ENCODE data around the gene CD68.

Gene CD68, protein sequence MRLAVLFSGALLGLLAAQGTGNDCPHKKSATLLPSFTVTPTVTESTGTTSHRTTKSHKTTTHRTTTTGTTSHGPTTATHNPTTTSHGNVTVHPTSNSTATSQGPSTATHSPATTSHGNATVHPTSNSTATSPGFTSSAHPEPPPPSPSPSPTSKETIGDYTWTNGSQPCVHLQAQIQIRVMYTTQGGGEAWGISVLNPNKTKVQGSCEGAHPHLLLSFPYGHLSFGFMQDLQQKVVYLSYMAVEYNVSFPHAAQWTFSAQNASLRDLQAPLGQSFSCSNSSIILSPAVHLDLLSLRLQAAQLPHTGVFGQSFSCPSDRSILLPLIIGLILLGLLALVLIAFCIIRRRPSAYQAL

DNA sequence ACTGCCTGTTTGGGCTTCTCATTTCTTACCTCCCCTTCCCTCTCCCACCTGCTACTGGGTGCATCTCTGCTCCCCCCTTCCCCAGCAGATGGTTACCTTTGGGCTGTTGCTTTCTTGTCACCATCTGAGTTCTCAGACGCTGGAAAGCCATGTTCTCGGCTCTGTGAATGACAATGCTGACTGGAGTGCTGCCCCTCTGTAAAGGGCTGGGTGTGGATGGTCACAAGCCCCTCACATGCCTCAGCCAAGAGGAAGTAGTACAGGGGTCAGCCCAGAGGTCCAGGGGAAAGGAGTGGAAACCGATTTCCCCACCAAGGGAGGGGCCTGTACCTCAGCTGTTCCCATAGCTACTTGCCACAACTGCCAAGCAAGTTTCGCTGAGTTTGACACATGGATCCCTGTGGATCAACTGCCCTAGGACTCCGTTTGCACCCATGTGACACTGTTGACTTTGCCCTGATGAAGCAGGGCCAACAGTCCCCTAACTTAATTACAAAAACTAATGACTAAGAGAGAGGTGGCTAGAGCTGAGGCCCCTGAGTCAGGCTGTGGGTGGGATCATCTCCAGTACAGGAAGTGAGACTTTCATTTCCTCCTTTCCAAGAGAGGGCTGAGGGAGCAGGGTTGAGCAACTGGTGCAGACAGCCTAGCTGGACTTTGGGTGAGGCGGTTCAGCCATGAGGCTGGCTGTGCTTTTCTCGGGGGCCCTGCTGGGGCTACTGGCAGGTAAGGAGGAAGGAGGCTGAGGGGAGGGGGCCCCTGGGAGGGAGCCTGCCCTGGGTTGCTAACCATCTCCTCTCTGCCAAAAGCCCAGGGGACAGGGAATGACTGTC, at the start of gene CD68:
Gene CD68 (plus strand): TSS at position 638 of the 833 bp plus-strand sequence. CDS start 40 bp downstream, at position 678.
- peak; percentile 81 for DNase-seq

GRCh38 chr17:7530023-7530900, 49.2 kb upstream of the CD68 start:
- no peak for DNase-seq

DNA sequence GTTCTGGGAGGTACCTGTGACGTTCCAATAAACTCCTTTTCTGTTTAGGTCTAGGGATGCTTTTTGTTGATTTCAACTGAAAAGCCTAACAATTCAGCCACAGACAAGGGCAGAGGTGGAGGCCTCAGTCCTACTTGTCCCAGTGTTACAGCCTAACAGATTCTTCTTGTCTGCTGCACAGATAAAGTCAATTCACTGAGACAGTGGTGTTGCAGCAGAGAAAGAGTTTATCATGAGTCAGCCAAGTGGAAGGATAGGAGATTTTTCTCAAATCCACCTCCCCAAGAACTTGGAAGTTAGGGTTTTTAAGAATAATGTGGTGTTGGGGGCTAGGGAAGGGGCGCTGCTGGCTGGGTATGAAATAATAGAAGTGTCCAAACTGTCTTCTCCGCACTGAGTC, 41.4 kb upstream of the CD68 start:
- DNase-seq: no peak

- DNase-seq: peak; percentile 18
Measured at GRCh38 chr17:7538891-7539545, 40.4 kb upstream of the CD68 start.

DNA sequence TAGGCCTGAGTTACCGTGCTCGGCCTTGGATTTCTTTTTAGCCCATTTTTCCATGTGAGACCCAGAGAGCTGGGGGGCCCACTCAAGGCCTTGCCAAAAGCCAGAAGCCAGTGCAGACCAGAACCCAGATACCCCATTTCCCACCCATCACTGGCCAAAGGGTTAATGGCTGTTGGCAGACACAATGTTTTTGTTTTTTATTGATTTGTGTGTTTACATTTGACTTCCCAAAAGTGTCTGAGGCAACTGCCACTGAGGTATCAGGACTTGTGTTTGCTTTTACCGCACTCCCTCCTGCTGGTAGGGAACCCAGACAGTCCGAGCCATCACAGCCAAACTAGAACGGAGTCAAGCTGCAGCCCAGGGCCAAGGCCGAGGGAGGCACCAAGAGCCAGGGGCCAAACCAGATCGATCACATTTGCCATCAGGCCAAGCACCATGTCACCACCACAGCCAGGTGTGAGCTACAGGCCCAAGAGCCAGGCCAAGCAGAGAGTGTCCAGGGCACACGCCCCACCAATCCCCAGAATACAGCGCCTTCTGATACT, 38.3 kb upstream of the CD68 start:
- DNase-seq: no peak

DNA sequence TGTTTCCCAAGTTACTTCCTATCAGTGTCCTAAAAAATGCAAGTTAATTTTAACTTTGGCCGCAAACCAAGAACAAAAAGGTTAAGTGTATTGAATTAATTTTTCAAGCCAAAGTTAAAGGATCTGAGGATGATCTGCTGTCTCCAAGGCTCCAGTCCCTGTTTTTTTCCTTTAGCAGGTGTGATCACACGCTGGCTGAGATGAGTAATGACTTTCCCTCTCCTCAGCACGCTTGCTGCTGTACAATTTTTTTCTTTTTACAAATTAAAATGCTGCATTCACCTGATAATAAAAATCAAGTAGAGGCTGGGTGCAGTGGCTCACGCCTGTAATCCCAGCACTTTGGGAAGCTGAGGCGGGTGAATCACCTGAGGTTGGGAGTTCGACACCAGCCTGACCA, 34.5 kb upstream of the CD68 start:
- no peak for DNase-seq

GRCh38 chr17:7548585-7549400, 30.6 kb upstream of the CD68 start, which contains the start of gene TNFSF12:
Gene TNFSF12, plus strand, starts transcription at chr17:7549058. Its CDS starts 96 bp downstream, at chr17:7549154.
- peak; percentile 12 for DNase-seq

DNA sequence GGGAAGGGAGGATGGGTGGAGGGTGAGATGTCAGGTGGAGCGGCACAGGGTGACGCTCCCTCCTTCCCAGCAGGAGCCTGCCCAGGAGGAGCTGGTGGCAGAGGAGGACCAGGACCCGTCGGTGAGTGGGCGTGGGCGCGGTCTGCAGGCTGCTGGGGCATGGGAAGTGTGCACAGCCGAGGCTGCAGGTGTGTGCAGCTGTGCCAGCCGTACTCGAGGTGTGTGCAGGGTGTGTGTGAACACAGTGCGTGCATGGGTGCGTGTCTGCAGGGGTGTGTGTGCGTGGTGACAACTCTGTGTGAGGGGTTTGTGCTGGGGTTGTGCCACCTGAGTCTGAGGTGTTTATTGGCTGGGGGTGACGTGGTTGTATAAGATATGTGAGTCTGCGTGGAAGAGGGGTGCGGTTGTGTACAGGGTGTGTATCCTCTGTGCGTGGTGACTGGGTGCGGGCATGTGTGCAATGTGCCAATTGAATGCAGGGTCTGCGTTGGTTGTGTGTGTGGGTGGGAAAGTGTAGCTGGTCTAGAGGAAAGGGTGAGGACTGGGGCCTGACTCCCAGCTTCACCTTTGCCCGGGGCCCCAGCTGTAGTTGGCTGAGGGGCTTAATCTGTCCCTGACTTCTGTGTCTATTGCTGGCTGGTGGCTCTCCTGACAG, 29.9 kb upstream of the CD68 start:
- no peak for DNase-seq

DNA sequence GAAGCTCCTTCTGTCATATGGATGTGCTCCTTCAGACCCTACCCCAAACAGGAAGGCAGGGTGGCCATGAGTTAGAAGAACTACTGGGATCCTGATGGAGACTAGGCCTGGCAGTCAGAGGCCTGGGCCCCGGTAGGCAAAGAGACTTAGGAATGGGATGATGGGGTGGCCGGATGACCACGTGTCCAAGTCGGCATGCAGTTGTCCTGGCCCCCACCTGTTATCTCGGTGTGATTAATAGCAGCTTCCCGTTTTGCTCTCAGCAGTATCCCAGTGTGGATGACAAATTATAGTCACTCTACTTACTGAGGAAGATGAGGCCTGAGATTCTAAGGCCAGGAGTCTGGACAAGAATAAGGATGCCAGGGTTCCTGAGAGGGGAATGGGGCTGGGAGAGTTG, 29.1 kb upstream of the CD68 start:
- no peak for DNase-seq

DNA sequence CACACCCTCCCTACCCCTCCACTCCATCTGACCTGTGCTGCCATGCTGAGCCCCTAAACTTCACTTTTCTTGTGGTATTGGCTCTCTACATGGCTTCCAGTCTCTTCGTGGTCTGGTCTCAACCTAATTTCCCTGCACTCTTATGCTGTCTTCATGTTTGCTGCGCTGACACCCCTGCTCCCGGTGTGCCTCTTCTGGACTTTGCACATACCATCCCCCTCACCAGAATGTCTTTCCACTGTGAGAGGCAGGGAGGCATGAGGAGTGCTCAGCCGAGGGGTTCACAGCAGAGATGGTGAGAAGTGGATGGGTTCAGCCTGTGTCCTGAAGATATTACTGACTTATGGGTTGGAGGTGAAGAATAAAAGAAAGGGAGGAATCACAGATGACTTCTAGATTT, 28.0 kb upstream of the CD68 start:
- DNase-seq: no peak

DNA sequence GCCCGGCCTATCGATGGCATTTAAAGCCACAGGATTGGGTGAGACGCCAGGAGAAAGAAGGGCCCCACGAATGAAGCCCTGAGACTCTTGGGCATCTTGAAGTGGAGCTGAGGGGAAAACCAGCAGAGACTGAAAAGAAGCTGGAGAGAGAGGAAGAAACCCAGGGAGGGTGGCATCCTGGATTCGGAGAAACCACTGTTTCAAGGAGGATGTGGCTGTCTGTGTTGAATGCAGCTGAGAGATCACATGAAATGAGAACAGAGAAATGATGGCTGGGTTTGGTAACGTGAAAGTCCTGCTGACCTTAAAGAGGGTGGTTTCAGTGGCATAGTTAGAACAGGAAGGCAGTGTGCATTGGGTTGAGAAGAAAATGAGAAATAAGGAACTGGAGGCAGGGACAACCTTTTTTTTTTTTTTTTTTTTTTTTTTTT, 26.8 kb upstream of the CD68 start:
- DNase-seq: no peak

DNA sequence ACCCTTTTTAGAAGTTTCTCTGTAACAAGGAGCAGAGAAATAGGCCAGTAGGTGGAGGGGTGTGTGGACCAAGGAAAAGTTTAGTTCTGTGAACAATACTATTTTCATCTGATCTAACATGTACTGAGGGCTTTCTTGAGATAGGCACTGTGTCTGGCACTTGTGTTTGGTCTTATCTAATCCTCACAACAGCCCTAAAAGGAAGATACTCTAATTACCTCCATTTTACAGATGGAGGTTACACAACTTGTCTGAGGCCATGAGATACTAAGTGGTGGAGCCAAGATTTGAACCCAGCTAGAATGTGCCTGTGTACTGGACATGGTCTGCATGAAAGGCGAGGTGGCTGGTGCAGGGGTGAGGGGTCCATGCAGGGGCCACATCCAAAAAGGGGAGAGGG, 26.1 kb upstream of the CD68 start:
- no peak for DNase-seq

GRCh38 chr17:7555320-7555948, 24.0 kb upstream of the CD68 start:
- no peak for DNase-seq

DNA sequence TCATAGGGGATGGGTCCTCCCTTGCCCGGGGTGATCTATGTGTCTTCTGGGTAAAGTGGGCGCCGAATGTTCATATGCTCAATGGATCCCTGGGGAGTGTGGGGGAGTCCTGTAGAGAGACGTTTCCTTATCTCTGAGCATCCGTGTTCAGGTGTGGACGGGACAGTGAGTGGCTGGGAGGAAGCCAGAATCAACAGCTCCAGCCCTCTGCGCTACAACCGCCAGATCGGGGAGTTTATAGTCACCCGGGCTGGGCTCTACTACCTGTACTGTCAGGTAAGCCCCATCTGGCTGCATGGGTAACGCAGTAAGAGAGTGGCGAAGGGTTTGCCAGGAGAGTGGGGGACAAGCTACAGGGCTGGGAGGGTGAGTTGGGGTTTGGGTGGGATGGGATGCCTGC, 22.8 kb upstream of the CD68 start:
- no peak for DNase-seq

DNA sequence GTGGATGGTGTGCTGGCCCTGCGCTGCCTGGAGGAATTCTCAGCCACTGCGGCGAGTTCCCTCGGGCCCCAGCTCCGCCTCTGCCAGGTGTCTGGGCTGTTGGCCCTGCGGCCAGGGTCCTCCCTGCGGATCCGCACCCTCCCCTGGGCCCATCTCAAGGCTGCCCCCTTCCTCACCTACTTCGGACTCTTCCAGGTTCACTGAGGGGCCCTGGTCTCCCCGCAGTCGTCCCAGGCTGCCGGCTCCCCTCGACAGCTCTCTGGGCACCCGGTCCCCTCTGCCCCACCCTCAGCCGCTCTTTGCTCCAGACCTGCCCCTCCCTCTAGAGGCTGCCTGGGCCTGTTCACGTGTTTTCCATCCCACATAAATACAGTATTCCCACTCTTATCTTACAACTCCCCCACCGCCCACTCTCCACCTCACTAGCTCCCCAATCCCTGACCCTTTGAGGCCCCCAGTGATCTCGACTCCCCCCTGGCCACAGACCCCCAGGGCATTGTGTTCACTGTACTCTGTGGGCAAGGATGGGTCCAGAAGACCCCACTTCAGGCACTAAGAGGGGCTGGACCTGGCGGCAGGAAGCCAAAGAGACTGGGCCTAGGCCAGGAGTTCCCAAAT, 22.2 kb upstream of the CD68 start:
- no peak for DNase-seq

GRCh38 chr17:7557775-7558543, 21.5 kb upstream of the CD68 start:
- no peak for DNase-seq

DNA sequence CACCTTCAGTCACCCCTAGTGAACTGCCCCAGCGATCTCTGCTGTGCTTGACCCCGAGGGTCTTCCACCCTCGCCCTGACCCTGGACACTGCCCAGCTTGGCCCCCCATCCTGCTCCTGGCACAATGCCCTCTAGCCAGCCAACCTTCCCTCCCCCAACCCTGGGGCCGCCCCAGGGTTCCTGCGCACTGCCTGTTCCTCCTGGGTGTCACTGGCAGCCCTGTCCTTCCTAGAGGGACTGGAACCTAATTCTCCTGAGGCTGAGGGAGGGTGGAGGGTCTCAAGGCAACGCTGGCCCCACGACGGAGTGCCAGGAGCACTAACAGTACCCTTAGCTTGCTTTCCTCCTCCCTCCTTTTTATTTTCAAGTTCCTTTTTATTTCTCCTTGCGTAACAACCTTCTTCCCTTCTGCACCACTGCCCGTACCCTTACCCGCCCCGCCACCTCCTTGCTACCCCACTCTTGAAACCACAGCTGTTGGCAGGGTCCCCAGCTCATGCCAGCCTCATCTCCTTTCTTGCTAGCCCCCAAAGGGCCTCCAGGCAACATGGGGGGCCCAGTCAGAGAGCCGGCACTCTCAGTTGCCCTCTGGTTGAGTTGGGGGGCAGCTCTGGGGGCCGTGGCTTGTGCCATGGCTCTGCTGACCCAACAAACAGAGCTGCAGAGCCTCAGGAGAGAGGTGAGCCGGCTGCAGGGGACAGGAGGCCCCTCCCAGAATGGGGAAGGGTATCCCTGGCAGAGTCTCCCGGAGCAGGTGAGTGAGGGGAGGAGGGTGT, 20.7 kb upstream of the CD68 start, which contains the start of gene TNFSF13:
Gene TNFSF13 (plus strand): TSS at position 207 of the 776 bp plus-strand sequence. CDS start 290 bp downstream, at position 497.
- DNase-seq: no peak
